ENCODE results near the gene CENPA. TPM values are rescaled to one million over a fixed set of nuclear protein-coding genes. Genes with fewer than 3 reads are reported as not detected.

CENPA gene
- total RNA-seq, 1 donor from 2014 or later: 4.9 TPM

GRCh38 chr2:26816893-26817292 lies 31.0 kb downstream of the CENPA start:
- DNase-seq (ENCODE audit: low read depth): no peak

DNA sequence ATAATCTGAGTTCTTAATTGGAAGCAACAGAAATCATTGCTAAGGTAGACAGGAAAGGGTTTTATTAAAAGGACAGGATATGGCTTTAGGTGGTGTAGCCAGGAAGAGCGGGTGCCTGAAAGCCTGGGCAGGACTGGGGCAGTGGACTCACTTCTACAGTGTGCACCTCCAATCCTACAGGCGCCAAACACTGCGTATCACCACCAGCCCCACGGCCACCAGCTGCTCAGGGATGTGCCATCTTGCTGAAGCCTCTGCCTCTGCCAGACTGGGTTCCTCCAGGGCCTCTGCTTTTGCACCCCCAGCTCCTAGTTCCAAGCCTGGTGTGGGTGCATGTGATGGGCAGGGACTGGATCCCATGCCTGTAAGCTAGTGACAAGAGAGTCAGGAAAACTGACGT lies 32.4 kb downstream of the CENPA start:
- Histone ChIP-seq H3K27me3 (ENCODE audit: control insufficient read depth, insufficient read depth, low read length) (peaks cover 11% of the 10 kb centered on the region), H3K4me3 (ENCODE audit: low read depth, low read length) (no peak overlapping the region), H3K36me3 (ENCODE audit: control insufficient read depth, insufficient read depth, low read length) (no peaks in the 10 kb centered on the region)
- TF ChIP-seq CTCF (IDR thresholded peaks at IDR 0.05; ENCODE audit: insufficient read depth, low read length, poor library complexity, severe bottlenecking): no peak
- DNase-seq (ENCODE audit: low read depth): no peak

More at GRCh38 chr2:26816893-26817292, 31.0 kb downstream of the CENPA start:
- no peak for TF ChIP-seq CTCF (IDR thresholded peaks at IDR 0.05; ENCODE audit: insufficient read depth, low read length, poor library complexity, severe bottlenecking)
- Histone ChIP-seq H3K36me3 (ENCODE audit: control insufficient read depth, insufficient read depth, low read length) (no peaks in the 10 kb centered on the region), H3K27me3 (ENCODE audit: control insufficient read depth, insufficient read depth, low read length) (peaks cover 11% of the 10 kb centered on the region), H3K4me3 (ENCODE audit: low read depth, low read length) (no peak overlapping the region)

GRCh38 chr2:26818972-26819371 lies 33.1 kb downstream of the CENPA start:
- H3K36me3 ChIP-seq (ENCODE audit: control insufficient read depth, insufficient read depth, low read length): no peaks in the 10 kb centered on the region
- H3K4me3 ChIP-seq (ENCODE audit: low read depth, low read length): no peak overlapping the region
- peaks cover 11% of the 10 kb centered on the region for H3K27me3 ChIP-seq (ENCODE audit: control insufficient read depth, insufficient read depth, low read length)
- no peak for DNase-seq (ENCODE audit: low read depth)
- TF ChIP-seq CTCF (IDR thresholded peaks at IDR 0.05; ENCODE audit: insufficient read depth, low read length, poor library complexity, severe bottlenecking): no peak

DNA sequence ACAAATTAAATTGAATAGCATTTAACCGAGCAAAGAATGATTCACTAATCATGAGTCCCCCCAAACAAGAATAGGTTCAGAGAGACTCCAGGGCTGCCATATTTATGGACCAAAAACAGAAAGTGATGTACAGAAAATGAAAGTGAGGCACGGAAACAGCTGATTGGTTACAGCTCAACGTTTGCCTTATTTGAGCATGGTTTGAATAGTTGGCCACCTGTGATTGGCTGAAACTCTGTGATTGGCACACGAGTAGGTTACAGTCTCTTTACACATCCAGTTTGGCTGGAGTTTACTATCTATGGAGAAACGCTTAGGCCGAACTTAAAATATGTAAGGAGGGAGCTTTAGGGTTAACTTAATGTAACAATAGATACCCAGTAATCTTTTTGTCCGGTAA lies 35.1 kb downstream of the CENPA start:
- H3K4me3 ChIP-seq (ENCODE audit: low read depth, low read length): no peak overlapping the region

DNA sequence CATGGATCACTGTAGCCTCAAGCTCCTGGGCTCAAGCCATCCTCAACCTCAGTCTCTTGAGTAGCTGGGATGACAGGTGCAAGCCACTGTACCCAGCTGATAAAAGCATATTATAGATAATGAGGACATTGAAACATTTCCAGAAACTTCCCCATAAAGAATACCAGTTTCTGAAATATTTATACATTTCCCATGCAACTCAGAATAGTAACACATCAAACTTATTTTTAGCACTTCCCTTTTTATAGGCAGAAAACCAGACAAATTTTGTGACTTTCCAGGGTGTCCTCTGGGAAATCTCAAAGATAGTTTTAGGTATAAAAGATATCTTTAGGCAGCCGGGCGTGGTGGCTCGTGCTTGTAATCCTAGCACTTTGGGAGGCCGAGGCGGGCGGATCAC lies 37.0 kb downstream of the CENPA start:
- no peaks in the 10 kb centered on the region for H3K36me3 ChIP-seq (ENCODE audit: control insufficient read depth, insufficient read depth, low read length)
- no peak for DNase-seq (ENCODE audit: low read depth)
- H3K27me3 ChIP-seq (ENCODE audit: control insufficient read depth, insufficient read depth, low read length): peaks cover 7% of the 10 kb centered on the region
- no peak for TF ChIP-seq CTCF (IDR thresholded peaks at IDR 0.05; ENCODE audit: insufficient read depth, low read length, poor library complexity, severe bottlenecking)
- H3K4me3 ChIP-seq (ENCODE audit: low read depth, low read length): no peak overlapping the region

More for the DNA sequence above, 35.1 kb downstream of the CENPA start:
- no peak for TF ChIP-seq CTCF (IDR thresholded peaks at IDR 0.05; ENCODE audit: insufficient read depth, low read length, poor library complexity, severe bottlenecking)
- no peak for DNase-seq (ENCODE audit: low read depth)
- peaks cover 11% of the 10 kb centered on the region for H3K27me3 ChIP-seq (ENCODE audit: control insufficient read depth, insufficient read depth, low read length)
- H3K36me3 ChIP-seq (ENCODE audit: control insufficient read depth, insufficient read depth, low read length): no peaks in the 10 kb centered on the region

GRCh38 chr2:26838121-26838906 lies 52.5 kb downstream of the CENPA start:
- DNase-seq (ENCODE audit: low read depth): peak; percentile 5
- Histone ChIP-seq H3K36me3 (ENCODE audit: control insufficient read depth, insufficient read depth, low read length) (no peaks in the 10 kb centered on the region), H3K4me3 (ENCODE audit: low read depth, low read length) (no peak overlapping the region), H3K27me3 (ENCODE audit: control insufficient read depth, insufficient read depth, low read length) (peaks cover 5% of the 10 kb centered on the region)
- no peak for TF ChIP-seq CTCF (IDR thresholded peaks at IDR 0.05; ENCODE audit: insufficient read depth, low read length, poor library complexity, severe bottlenecking)

Data from kidney epithelial cell (primary cell).